A549 (cell line): ENCODE measurements around the gene PEAK3. TPM values are rescaled to one million over a fixed set of nuclear protein-coding genes. Genes with fewer than 3 reads are reported as not detected.

ENCODE experiments used
- polyA plus RNA-seq, 4 experiments: library from polyadenylated mRNA; depleted of rRNA in 3 of 4; stranded (reverse); fragments of >200 nt; fragmentation: RNase III in 1 of 4; extraction: RNeasy Plus Mini Kit Qiagen cat#74134 plus additional on column Dnase treatment in 1 of 4; gene quantifications; 2 replicates in 3 of 4; 3 replicates in 1 of 4; pipeline ENCODE4 v1.2.3, GENCODE V29; 2011 to 2017
- small RNA-seq, 6 experiments: library from RNA; depleted of rRNA; stranded (forward); fragments of <200 nt; gene quantifications; one replicate each; pipeline ENCODE3, GENCODE V24; 2012

PEAK3 gene
- polyA plus RNA-seq, 2 of the 4 experiments (the other 2 are of a cell fraction) = not detected

Small RNAs within 50 kb of the gene (small RNA-seq; reads per million reads assigned to genes)
- gene MIR1227 = 0 reads per million in 6 experiments

Other genes with a start within 250 kb of the PEAK3 start
- 56.7 and 58.4 TPM in 2 replicates for gene MKNK2, start 230.9 kb downstream of the PEAK3 start, polyA plus RNA-seq (2011; rRNA removed)
- 38.8 to 55.4 TPM (median 48.3 TPM) in 3 replicates for gene MKNK2, start 230.9 kb downstream of the PEAK3 start, polyA plus RNA-seq (2017; fragmentation: RNase III; extraction: RNeasy Plus Mini Kit Qiagen cat#74134 plus additional on column Dnase treatment)
- 10.9 and 12.9 TPM in 2 replicates for gene MOB3A, start 185.8 kb downstream of the PEAK3 start, polyA plus RNA-seq (2011; rRNA removed)
- gene MOB3A, start 185.8 kb downstream of the PEAK3 start, polyA plus RNA-seq (2017; fragmentation: RNase III; extraction: RNeasy Plus Mini Kit Qiagen cat#74134 plus additional on column Dnase treatment) = 8.4 to 9.1 TPM (median 8.7 TPM) in 3 replicates
- gene IZUMO4, start 185.3 kb downstream of the PEAK3 start, polyA plus RNA-seq (2011; rRNA removed) = 0.36 and 0.70 TPM in 2 replicates
- gene IZUMO4, start 185.3 kb downstream of the PEAK3 start, polyA plus RNA-seq (2017; fragmentation: RNase III; extraction: RNeasy Plus Mini Kit Qiagen cat#74134 plus additional on column Dnase treatment) = 1.0 to 1.8 TPM (median 1.0 TPM) in 3 replicates
- 44.4 and 64.8 TPM in 2 replicates for gene AP3D1, start 130.6 kb downstream of the PEAK3 start, polyA plus RNA-seq (2011; rRNA removed)
- gene AP3D1, start 130.6 kb downstream of the PEAK3 start, polyA plus RNA-seq (2017; fragmentation: RNase III; extraction: RNeasy Plus Mini Kit Qiagen cat#74134 plus additional on column Dnase treatment) = 61.0 to 67.2 TPM (median 66.9 TPM) in 3 replicates
- gene DOT1L, start 118.2 kb downstream of the PEAK3 start, polyA plus RNA-seq (2011; rRNA removed) = 2.7 and 5.0 TPM in 2 replicates
- 8.3 to 10.2 TPM (median 10.1 TPM) in 3 replicates for gene DOT1L, start 118.2 kb downstream of the PEAK3 start, polyA plus RNA-seq (2017; fragmentation: RNase III; extraction: RNeasy Plus Mini Kit Qiagen cat#74134 plus additional on column Dnase treatment)
- gene PLEKHJ1, start 45.8 kb downstream of the PEAK3 start, polyA plus RNA-seq (2011; rRNA removed) = 18.3 and 19.9 TPM in 2 replicates
- gene PLEKHJ1, start 45.8 kb downstream of the PEAK3 start, polyA plus RNA-seq (2017; fragmentation: RNase III; extraction: RNeasy Plus Mini Kit Qiagen cat#74134 plus additional on column Dnase treatment) = 32.2 to 34.8 TPM (median 33.9 TPM) in 3 replicates
- 11.9 and 13.5 TPM in 2 replicates for gene SF3A2, start 45.4 kb downstream of the PEAK3 start, polyA plus RNA-seq (2011; rRNA removed)
- gene SF3A2, start 45.4 kb downstream of the PEAK3 start, polyA plus RNA-seq (2017; fragmentation: RNase III; extraction: RNeasy Plus Mini Kit Qiagen cat#74134 plus additional on column Dnase treatment) = 62.7 to 73.4 TPM (median 68.2 TPM) in 3 replicates
- 2.8 and 3.0 TPM in 2 replicates for gene AMH, start 32.9 kb downstream of the PEAK3 start, polyA plus RNA-seq (2011; rRNA removed)
- gene AMH, start 32.9 kb downstream of the PEAK3 start, polyA plus RNA-seq (2017; fragmentation: RNase III; extraction: RNeasy Plus Mini Kit Qiagen cat#74134 plus additional on column Dnase treatment) = 12.0 to 13.2 TPM (median 12.7 TPM) in 3 replicates
- not detected in 2 replicates for gene JSRP1, start 25.8 kb downstream of the PEAK3 start, polyA plus RNA-seq (2011; rRNA removed)
- gene JSRP1, start 25.8 kb downstream of the PEAK3 start, polyA plus RNA-seq (2017; fragmentation: RNase III; extraction: RNeasy Plus Mini Kit Qiagen cat#74134 plus additional on column Dnase treatment) = 0.16 to 0.41 TPM (median 0.32 TPM) in 3 replicates
- not detected in 2 replicates for gene LINGO3, start 26.0 kb upstream of the PEAK3 start, polyA plus RNA-seq (2011; rRNA removed)
- gene LINGO3, start 26.0 kb upstream of the PEAK3 start, polyA plus RNA-seq (2017; fragmentation: RNase III; extraction: RNeasy Plus Mini Kit Qiagen cat#74134 plus additional on column Dnase treatment) = not detected in 3 replicates
- gene LSM7, start 46.4 kb upstream of the PEAK3 start, polyA plus RNA-seq (2011; rRNA removed) = 112 and 140 TPM in 2 replicates
- gene LSM7, start 46.4 kb upstream of the PEAK3 start, polyA plus RNA-seq (2017; fragmentation: RNase III; extraction: RNeasy Plus Mini Kit Qiagen cat#74134 plus additional on column Dnase treatment) = 139 to 170 TPM (median 144 TPM) in 3 replicates
- 11.3 and 11.4 TPM in 2 replicates for gene SPPL2B, start 46.5 kb upstream of the PEAK3 start, polyA plus RNA-seq (2011; rRNA removed)
- 28.6 to 36.8 TPM (median 36.5 TPM) in 3 replicates for gene SPPL2B, start 46.5 kb upstream of the PEAK3 start, polyA plus RNA-seq (2017; fragmentation: RNase III; extraction: RNeasy Plus Mini Kit Qiagen cat#74134 plus additional on column Dnase treatment)
- gene TMPRSS9, start 78.1 kb upstream of the PEAK3 start, polyA plus RNA-seq (2011; rRNA removed) = 0.01 TPM in 1 of 2 replicates, not detected in the other
- 0.04 TPM in 1 of 3 replicates, not detected in the others for gene TMPRSS9, start 78.1 kb upstream of the PEAK3 start, polyA plus RNA-seq (2017; fragmentation: RNase III; extraction: RNeasy Plus Mini Kit Qiagen cat#74134 plus additional on column Dnase treatment)
- gene TIMM13, start 145.4 kb upstream of the PEAK3 start, polyA plus RNA-seq (2011; rRNA removed) = 23.9 and 24.7 TPM in 2 replicates
- gene TIMM13, start 145.4 kb upstream of the PEAK3 start, polyA plus RNA-seq (2017; fragmentation: RNase III; extraction: RNeasy Plus Mini Kit Qiagen cat#74134 plus additional on column Dnase treatment) = 73.6 to 85.7 TPM (median 81.2 TPM) in 3 replicates
- 53.5 and 54.6 TPM in 2 replicates for gene LMNB2, start 174.8 kb upstream of the PEAK3 start, polyA plus RNA-seq (2011; rRNA removed)
- gene LMNB2, start 174.8 kb upstream of the PEAK3 start, polyA plus RNA-seq (2017; fragmentation: RNase III; extraction: RNeasy Plus Mini Kit Qiagen cat#74134 plus additional on column Dnase treatment) = 93.6 to 105 TPM (median 97.7 TPM) in 3 replicates
- gene GADD45B, start 194.0 kb upstream of the PEAK3 start, polyA plus RNA-seq (2011; rRNA removed) = 65.3 and 72.5 TPM in 2 replicates
- 38.6 to 42.4 TPM (median 39.9 TPM) in 3 replicates for gene GADD45B, start 194.0 kb upstream of the PEAK3 start, polyA plus RNA-seq (2017; fragmentation: RNase III; extraction: RNeasy Plus Mini Kit Qiagen cat#74134 plus additional on column Dnase treatment)